Prostate gland (tissue), 2 donors: ENCODE measurements around the gene NOXO1. TPM values are rescaled to one million over a fixed set of nuclear protein-coding genes. Genes with fewer than 3 reads are reported as not detected.
"Not testable (repeated sequence)": the region's sequence is repeated elsewhere in the genome, so short reads cannot be mapped to it uniquely, and the experiment has no call there.

Experiments used
- DNase-seq: peaks from one replicate; pipeline ENCODE4 v3.0.0-alpha.2; 2019; ENCODE audit warnings: low spot score
- H3K27ac ChIP-seq, 2 donors: fragments of 200-600 bp; sonication (generic); 2 replicates each; pipeline ENCODE4 v1.5.1; 2017 to 2019
- H3K27me3 ChIP-seq: fragments of 200-600 bp; sonication (generic); replicated peaks from 2 replicates; pipeline ENCODE4 v1.5.1; 2019; ENCODE audit not compliant: insufficient read depth
- H3K36me3 ChIP-seq, 2 donors: fragments of 200-600 bp; sonication (generic); 1 replicate in 1 of 2; 2 replicates in 1 of 2; pipeline versions ENCODE4 v1.5.1 to v1.8.1; 2017 to 2019
- H3K4me1 ChIP-seq: fragments of 200-600 bp; sonication (generic); replicated peaks from 2 replicates; pipeline ENCODE4 v1.5.1; 2019
- H3K4me3 ChIP-seq, 2 donors: fragments of 200-600 bp; sonication (generic); 2 replicates each; pipeline ENCODE4 v1.5.1; 2017 to 2019
- H3K9me3 ChIP-seq: fragments of 200-600 bp; sonication (generic); 2 replicates; pipeline ENCODE4 v1.5.1; 2017
- POLR2A ChIP-seq: fragments of 450-650 bp; IDR thresholded peaks from one replicate; pipeline ENCODE4 v1.6.1; 2016; ENCODE audit warnings: antibody characterized with exemption, mild to moderate bottlenecking
- POLR2AphosphoS5 ChIP-seq: sonication (generic); formaldehyde crosslinking; IDR thresholded peaks from one replicate; pipeline ENCODE4 v1.6.1; 2017; ENCODE audit warnings: antibody characterized with exemption
- WGBS: methylation state at CpG from one replicate; pipeline ENCODE4 v1.1.5; 2018; 5-methylcytosine and 5-hydroxymethylcytosine counted together
- intact Hi-C: fragments of 100-400 bp; cut with DNase I; formaldehyde crosslinking; loops from one replicate; pipeline ENCODE4 v1.14.2; 2022
- total RNA-seq, 2 donors: library from RNA; depleted of rRNA; stranded (reverse); fragments of >200 nt; gene quantifications; one replicate each; pipeline ENCODE4 v1.1.0, GENCODE V29; 2016
- TF ChIP-seq, protein P1 (sequence below), 4 experiments: fragments of 200-600 bp in 2 of 4; fragments of 450-650 bp in 2 of 4; sonication (generic) in 2 of 4; IDR thresholded peaks; 1 replicate in 3 of 4; 2 replicates in 1 of 4; pipeline ENCODE4 v1.5.1; 2016 to 2019; ENCODE audit warnings: antibody characterized with exemption in 4 of 4, mild to moderate bottlenecking in 2 of 4, moderate library complexity in 2 of 4

NOXO1 gene
- total RNA-seq, 2 donors from 2014 or later, result 0.32 to 5.0 TPM

- intact Hi-C loops, result no loop called here
- Histone ChIP-seq H3K9me3 (no peaks in the 10 kb centered on the region), H3K4me1 (peaks cover 9% of the 10 kb centered on the region), H3K27ac (peak overlapping the region; percentile 53 to 76), H3K27me3 (no peaks in the 10 kb centered on the region), H3K4me3 (peak overlapping the region; percentile 76 to 84), H3K36me3 (peaks cover 3 to 18% of the 10 kb centered on the region in 2 donors)
- no peak for TF ChIP-seq POLR2A
- TF ChIP-seq POLR2AphosphoS5, result no peak
- TF ChIP-seq, protein P1, sequence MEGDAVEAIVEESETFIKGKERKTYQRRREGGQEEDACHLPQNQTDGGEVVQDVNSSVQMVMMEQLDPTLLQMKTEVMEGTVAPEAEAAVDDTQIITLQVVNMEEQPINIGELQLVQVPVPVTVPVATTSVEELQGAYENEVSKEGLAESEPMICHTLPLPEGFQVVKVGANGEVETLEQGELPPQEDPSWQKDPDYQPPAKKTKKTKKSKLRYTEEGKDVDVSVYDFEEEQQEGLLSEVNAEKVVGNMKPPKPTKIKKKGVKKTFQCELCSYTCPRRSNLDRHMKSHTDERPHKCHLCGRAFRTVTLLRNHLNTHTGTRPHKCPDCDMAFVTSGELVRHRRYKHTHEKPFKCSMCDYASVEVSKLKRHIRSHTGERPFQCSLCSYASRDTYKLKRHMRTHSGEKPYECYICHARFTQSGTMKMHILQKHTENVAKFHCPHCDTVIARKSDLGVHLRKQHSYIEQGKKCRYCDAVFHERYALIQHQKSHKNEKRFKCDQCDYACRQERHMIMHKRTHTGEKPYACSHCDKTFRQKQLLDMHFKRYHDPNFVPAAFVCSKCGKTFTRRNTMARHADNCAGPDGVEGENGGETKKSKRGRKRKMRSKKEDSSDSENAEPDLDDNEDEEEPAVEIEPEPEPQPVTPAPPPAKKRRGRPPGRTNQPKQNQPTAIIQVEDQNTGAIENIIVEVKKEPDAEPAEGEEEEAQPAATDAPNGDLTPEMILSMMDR (IDR thresholded peaks at IDR 0.05), result no peak
- DNase-seq, result no peak
- WGBS, result 18% methylated on average over 16 of the region's 17 CpGs
Measured at GRCh38 chr16:1942047-1942809, 39.0 kb downstream of the NOXO1 start.

- H3K36me3 ChIP-seq, result peaks cover 3 to 18% of the 10 kb centered on the region in 2 donors
- H3K4me1 ChIP-seq, result peaks cover 9% of the 10 kb centered on the region
- H3K27me3 ChIP-seq, result no peaks in the 10 kb centered on the region
- H3K9me3 ChIP-seq, result no peaks in the 10 kb centered on the region
- TF ChIP-seq POLR2A (no peak), POLR2AphosphoS5 (no peak)
- TF ChIP-seq, protein P1 (IDR thresholded peaks at IDR 0.05), result no peak
- DNase-seq, result no peak
- intact Hi-C loops, result no loop called here
- no peak overlapping the region for H3K4me3 ChIP-seq
- 85% methylated on average over 30 of the region's 30 CpGs for WGBS
- no peak overlapping the region for H3K27ac ChIP-seq
Measured at GRCh38 chr16:1941162-1942046, 39.9 kb downstream of the NOXO1 start.

DNA sequence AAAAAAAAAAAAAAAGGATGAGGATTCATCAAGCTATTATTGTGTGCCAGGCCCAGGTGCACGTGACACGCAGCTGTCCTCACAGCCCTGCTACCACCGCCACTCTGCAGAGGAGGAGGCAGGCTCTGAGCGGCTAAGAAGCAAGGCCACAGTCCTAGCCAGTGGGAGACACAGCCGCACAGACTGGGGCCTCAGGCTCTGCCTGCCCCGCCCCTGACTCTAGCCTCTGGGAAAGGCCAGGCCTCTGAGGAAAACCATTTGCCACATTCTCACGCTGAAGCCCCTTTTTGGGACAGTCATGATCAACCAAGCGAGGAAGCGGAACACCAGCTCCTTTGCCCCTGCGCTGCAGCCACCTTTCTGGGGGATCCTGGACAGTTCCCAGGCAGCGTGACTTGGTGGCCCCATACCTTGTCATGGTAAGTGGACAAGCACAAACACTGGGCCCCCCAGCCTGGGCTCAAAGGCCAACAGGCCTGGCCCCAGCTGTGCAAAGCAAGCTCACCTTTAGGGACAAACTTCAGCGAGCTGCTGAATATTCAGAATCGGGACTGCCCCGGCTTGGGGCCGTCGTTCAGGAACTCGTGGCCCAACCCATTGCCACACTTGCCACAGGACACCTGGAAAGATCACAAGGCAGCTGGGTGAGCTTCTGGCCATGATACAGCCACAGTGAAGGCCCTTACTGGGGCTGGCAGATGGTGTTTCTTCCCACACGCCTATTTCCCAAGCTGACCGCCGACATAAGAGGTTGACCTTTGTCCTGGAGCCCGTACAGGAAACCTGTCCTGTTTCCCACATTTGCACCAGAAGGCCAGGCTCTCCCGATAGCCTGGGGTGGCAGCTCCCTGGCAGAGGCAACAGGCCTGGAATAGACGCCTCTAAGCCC, 40.8 kb downstream of the NOXO1 start:
- TF ChIP-seq, protein P1 (IDR thresholded peaks at IDR 0.05), result no peak
- TF ChIP-seq POLR2AphosphoS5 (no peak), POLR2A (no peak)
- DNase-seq, result no peak
- H3K27me3 ChIP-seq, result no peaks in the 10 kb centered on the region
- H3K4me3 ChIP-seq, result no peak overlapping the region
- H3K36me3 ChIP-seq, result peaks cover 3 to 18% of the 10 kb centered on the region in 2 donors
- peaks cover 9% of the 10 kb centered on the region for H3K4me1 ChIP-seq
- H3K9me3 ChIP-seq, result no peaks in the 10 kb centered on the region
- 86% methylated on average over 23 of the region's 23 CpGs for WGBS
- intact Hi-C loops, result no loop called here
- no peak overlapping the region for H3K27ac ChIP-seq

DNA sequence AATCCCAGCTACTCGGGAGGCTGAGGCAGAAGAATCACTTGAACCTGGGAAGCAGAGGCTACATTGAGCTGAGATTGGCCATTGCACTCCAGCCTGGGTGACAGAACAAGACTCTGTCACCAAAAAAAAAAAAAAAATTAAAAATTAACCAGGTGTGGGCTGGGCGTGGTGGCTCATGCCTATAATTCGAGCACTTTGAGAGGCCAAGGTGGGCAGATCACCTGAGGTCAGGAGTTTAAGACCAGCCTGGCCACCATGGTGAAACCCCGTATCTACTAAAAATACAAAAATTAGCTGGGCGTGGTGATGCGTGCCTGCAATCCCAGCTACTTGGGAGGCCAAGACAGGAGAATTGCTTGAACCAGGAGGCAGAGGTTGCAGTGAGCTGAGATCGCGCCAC, 41.4 kb downstream of the NOXO1 start:
- H3K4me1 ChIP-seq, H3K9me3 ChIP-seq, DNase-seq, H3K27me3 ChIP-seq, intact Hi-C loops, H3K4me3 ChIP-seq, H3K27ac ChIP-seq: not testable (repeated sequence)
- 89% methylated on average over 8 of the region's 8 CpGs for WGBS
- H3K36me3 ChIP-seq, result peaks cover 3 to 18% of the 10 kb centered on the region in 2 donors

- TF ChIP-seq, protein P1 (IDR thresholded peaks at IDR 0.05), result no peak
- TF ChIP-seq POLR2AphosphoS5 (no peak), POLR2A (no peak)
- H3K27me3 ChIP-seq, result no peaks in the 10 kb centered on the region
- DNase-seq, result no peak
- intact Hi-C loops, result no loop called here
- H3K9me3 ChIP-seq, result no peaks in the 10 kb centered on the region
- H3K4me3 ChIP-seq, result no peak overlapping the region
- H3K27ac ChIP-seq, result no peak overlapping the region
- WGBS, result 88% methylated on average over 17 of the region's 17 CpGs
- peaks cover 3 to 18% of the 10 kb centered on the region in 2 donors for H3K36me3 ChIP-seq
- peaks cover 9% of the 10 kb centered on the region for H3K4me1 ChIP-seq
Measured at GRCh38 chr16:1938910-1939309, 42.4 kb downstream of the NOXO1 start.
